ENCODE measurements around the gene TSHR.
"Not testable (repeated sequence)": the region's sequence is repeated elsewhere in the genome, so short reads cannot be mapped to it uniquely, and the experiment has no call there.

Gene TSHR

DNA sequence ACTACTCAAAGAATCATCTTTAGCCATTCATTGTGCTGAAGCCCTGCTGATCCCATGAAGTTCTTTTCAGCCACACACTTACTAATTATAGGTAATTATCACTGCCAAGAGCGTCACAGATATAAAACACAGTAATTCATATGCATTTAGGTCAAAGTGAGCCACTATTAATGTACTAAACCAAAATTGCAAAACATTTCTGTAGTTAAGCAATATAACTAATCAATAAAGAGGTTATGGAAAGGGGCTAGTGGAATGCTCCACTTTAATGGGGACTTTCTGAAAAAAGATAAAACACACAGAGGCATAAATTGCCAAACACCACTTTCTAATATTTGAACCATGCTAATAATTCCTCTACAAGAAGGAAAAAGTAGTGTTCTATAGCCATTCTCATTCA, 7.1 kb upstream of the TSHR start:
- DNase-seq (ENCODE audit: low spot score) (no peak), FAIRE-seq (no peak)

- FAIRE-seq, result no peak
- DNase-seq (ENCODE audit: low spot score), result no peak
These were observed 3.9 kb upstream of the TSHR start for GRCh38 chr14:80951491-80951890.

GRCh38 chr14:80953211-80953610, 2.2 kb upstream of the TSHR start:
- not testable (repeated sequence) for FAIRE-seq; DNase-seq (ENCODE audit: low spot score)

- DNase-seq (ENCODE audit: low spot score) (peak; percentile 84), FAIRE-seq (peak; percentile 58)
These were observed 628 bp upstream of the TSHR start for GRCh38 chr14:80954687-80955299.

DNA sequence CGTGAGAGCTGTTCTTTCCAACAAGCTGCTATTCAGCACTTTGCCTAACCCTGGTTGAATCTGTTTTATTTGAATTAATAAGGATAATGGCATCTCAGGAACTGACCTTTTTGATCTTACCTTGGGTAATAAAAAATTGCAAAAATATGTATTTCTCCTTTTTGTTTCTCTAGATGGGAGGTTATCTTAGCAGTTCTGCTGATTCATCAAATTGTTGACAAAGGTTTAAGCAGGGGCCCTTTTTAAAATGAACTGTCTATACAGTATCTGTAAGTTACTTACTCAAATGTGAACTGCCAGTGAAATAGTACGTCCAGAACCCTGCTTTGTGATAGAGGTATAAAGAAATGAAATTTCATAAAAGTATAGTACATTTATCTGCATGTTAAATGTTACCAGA, 681 bp downstream of the TSHR start:
- FAIRE-seq (no peak), DNase-seq (ENCODE audit: low spot score) (no peak)

- DNase-seq (ENCODE audit: low spot score) (no peak), FAIRE-seq (no peak)
These were observed 1.5 kb downstream of the TSHR start for GRCh38 chr14:80956922-80957321.

GRCh38 chr14:80957613-80958012, 2.2 kb downstream of the TSHR start:
- FAIRE-seq, result no peak

DNA sequence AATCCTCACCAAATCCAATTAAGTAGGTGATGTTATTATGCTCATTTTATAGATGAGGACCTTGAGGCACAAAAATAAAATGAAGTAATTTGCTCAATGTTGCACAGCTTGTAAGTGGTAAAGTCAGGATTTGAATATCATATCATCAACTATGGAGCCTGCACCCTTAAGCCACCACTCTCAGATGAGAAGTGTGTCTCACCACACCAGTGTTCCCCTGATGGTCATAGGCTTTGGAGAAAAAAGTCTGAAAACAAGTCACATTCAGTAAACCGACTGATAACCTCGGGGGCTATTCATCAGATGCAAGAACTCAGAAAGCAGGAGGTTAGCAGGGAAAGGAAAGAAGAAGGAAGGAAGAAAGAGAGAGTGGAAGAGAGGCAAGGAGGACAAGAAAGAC, 2.8 kb downstream of the TSHR start:
- no peak for FAIRE-seq
- no peak for DNase-seq (ENCODE audit: low spot score)

More at GRCh38 chr14:80957613-80958012, 2.2 kb downstream of the TSHR start:
- no peak for DNase-seq (ENCODE audit: low spot score)

DNA sequence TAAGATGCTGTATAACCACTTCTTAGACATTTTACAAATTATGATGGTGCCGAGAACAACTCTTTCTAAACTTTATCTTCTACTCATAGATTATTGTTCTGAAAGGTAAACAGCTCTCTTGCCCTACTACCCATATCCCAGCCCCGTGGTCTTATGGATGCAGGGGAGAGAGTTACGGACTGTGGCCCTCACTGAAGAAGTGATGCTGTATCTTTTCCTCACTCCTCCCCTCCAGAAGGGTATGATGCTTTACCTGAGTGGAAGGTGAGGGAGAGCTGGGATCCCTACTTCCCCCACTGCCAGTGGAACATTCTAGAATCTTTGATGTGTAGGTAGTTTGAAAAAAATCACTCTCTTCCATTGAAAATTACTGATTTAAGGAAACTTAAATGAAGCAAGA, 3.5 kb downstream of the TSHR start:
- DNase-seq (ENCODE audit: low spot score), result no peak
- no peak for FAIRE-seq

DNA sequence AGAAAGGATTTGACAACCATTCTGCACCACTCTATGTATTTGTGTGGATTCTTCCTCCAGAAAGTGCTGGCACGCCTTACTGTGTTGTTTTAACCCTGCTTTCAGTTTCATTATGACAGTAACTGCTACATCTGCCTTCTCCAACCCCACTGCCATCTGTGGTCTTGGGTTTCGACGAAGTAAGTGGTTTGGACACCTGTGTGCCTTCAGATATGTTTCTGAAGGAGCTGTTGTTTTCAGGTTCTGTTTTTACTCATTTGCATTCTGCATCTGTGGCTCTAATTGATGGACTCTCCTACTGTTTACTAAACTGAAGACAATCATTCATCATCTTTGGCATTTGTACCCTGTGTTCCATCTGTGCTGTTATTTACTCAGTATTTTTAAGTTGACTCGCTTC, 4.1 kb downstream of the TSHR start:
- FAIRE-seq, result no peak
- no peak for DNase-seq (ENCODE audit: low spot score)

DNA sequence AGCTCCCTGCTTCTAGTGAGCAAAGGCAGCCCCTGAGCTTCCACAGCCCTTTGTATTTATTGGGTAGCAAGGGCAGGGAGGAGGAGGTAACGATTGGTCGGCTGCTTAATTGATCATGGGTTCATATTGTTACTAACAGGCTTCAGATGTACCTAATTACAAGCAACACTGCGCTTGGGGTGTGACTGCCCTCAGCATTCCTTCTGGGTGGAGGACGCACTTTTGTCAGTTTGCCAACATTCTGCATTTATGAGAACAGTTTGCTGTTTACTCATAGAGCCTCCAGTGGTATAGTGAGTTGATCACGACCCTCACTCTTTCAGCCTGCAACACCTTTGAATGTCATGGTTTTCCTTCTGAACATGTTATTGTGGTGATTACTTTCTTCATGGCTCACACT, 9.6 kb downstream of the TSHR start:
- FAIRE-seq (peak; percentile 58), DNase-seq (ENCODE audit: low spot score) (no peak)

DNA sequence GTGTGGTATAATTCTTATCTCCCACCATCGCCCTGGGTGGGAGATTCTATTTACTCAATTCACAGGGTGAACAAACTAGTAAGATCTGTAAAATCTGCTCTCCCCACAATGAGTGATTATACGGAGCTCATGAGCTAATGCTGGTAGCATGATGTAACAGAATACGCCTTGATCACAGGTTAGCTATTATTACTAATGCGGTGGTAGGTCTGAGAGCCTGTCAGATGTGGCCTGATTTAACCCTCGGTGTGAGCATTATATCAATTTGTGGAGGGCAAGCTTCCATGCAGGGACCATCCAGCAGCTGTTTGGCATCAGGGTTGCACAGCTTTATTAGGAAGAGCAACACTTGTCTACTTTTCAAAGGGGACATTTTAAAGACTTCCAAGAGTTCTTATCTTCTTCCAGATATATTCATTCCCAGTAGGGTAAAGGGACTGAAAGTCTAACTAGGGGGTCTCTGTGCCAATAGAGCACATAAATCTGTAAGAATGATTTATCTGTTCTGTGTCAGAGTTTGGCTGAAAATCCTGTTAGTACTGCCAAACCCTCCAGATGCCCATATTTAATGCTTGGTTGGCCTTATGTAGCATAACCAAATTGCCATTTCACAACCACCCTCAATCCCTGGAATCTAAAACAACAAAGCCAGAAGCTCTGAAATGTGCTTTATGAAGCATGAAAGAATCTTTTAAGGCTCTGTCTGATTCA, 18.7 kb downstream of the TSHR start:
- DNase-seq (ENCODE audit: low spot score) (no peak), FAIRE-seq (peak; percentile 44)

- FAIRE-seq, result no peak
These were observed 19.3 kb downstream of the TSHR start for GRCh38 chr14:80974679-80975078.

GRCh38 chr14:80977221-80977620, 21.8 kb downstream of the TSHR start:
- DNase-seq (ENCODE audit: low spot score) (no peak), FAIRE-seq (no peak)

More at GRCh38 chr14:80974679-80975078, 19.3 kb downstream of the TSHR start:
- no peak for DNase-seq (ENCODE audit: low spot score)

GRCh38 chr14:80978403-80978802, 23.0 kb downstream of the TSHR start:
- no peak for FAIRE-seq
- DNase-seq (ENCODE audit: low spot score), result no peak

- no peak for FAIRE-seq
- DNase-seq (ENCODE audit: low spot score), result no peak
These were observed 24.5 kb downstream of the TSHR start for GRCh38 chr14:80979951-80980350.

DNA sequence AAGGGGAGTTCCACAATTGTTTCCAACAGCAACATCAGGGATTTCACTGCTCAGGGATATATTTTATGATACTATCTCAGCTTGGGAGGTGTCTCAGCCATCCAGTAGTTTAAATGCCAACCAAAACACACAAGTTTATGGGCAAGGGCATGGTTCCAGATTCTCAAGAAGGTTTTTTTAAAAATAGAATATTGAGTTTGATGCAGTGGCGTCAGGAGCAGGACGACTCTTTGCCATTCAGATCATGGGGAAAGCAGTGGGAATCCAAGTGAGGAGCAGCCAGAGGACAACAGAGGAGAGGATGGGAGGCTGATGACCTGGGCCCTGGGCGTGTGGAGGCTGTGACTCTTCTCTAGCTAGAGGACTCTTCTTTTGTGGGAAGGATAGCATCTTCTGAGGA, 25.7 kb downstream of the TSHR start:
- DNase-seq (ENCODE audit: low spot score), result no peak
- FAIRE-seq, result no peak

- FAIRE-seq (no peak), DNase-seq (ENCODE audit: low spot score) (no peak)
These were observed 26.3 kb downstream of the TSHR start for GRCh38 chr14:80981673-80982072.

DNA sequence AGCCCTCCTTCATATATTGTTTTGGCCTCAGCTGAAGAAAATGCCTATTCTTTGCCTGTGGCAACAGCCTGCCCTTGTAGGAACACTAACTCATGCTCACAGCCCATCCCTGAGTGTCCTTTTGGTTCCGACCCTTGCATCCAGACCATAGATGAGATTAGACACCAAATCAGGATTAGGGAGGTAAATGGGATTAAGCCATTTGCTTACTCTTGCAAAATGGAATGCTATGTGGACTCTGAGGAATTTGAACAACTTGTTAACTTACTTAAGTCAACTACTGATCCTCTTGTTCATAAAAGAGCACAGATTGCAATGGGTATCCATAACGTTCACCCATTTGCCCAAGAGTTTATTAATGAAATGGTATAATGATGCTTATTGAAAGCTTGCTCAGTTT, 27.3 kb downstream of the TSHR start:
- FAIRE-seq (no peak), DNase-seq (ENCODE audit: low spot score) (no peak)

- peak; percentile 77 for DNase-seq (ENCODE audit: low spot score)
- FAIRE-seq, result peak; percentile 35
These were observed 32.0 kb downstream of the TSHR start for GRCh38 chr14:80987235-80988032.

DNA sequence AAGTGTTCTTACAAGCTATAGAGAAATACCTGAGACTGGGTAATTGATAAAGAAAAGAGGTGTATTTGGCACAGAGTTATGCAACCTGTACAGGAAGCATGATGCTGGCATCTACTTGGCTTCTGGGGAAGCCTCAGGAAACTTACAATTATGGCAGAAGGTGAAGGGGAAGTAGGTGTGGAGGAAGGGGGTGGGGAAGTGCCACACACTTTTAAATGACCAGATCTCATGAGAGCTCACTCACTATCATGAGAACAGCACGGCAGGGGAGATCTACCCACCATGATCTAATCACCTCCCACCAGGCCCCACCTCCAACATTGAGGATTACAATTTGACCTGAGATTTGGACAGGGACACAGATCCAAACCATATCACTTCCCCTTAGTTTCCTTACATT, 32.8 kb downstream of the TSHR start:
- FAIRE-seq (no peak), DNase-seq (ENCODE audit: low spot score) (no peak)

- FAIRE-seq, result no peak
- DNase-seq (ENCODE audit: low spot score), result no peak
These were observed 33.5 kb downstream of the TSHR start for GRCh38 chr14:80988735-80989429.
